Measurements from ENCODE around the gene MGP. TPM values are rescaled to one million over a fixed set of nuclear protein-coding genes. Genes with fewer than 3 reads are reported as not detected.

MGP gene
- total and polyA plus RNA-seq, 2 of the 8 experiments (the other 6 are each of a cell fraction or from before 2014, with no cell fraction given): not detected

GRCh38 chr12:14927267-14927666 is 41.6 kb upstream of the MGP start:
- Histone ChIP-seq H3K4me2 (ENCODE audit: insufficient read depth in 1 of 2, low read depth in 2 of 2, low read length in 2 of 2) (no peak overlapping the region), H2AK5ac (ENCODE audit: low read depth, low read length) (no peak overlapping the region), H3K4me1 (replicated peaks in 1 of 4; ENCODE audit: control insufficient read depth in 3 of 4, insufficient read depth in 4 of 4, low read length in 3 of 4) (no peaks in the 10 kb centered on the region)

More at GRCh38 chr12:14927267-14927666, 41.6 kb upstream of the MGP start:
- Histone ChIP-seq H3K79me1 (ENCODE audit: low read depth, low read length) (no peaks in the 10 kb centered on the region), H2BK120ac (replicated peaks; ENCODE audit: low read depth, low read length) (no peak overlapping the region), H4K8ac (ENCODE audit: extremely low read depth, insufficient read depth, low read length) (no peak overlapping the region), H3K14ac (ENCODE audit: insufficient read length) (no peak overlapping the region), H2BK12ac (ENCODE audit: low read depth, low read length) (no peak overlapping the region), H3K27me3 (replicated peaks in 1 of 4; ENCODE audit: control insufficient read depth in 3 of 4, extremely low read depth in 1 of 4, insufficient read depth in 3 of 4, low read length in 3 of 4) (no peaks in the 10 kb centered on the region), H3K27ac (ENCODE audit: low read depth, low read length) (no peak overlapping the region), H2BK15ac (ENCODE audit: low read length) (no peak overlapping the region), H2BK20ac (ENCODE audit: low read length) (no peak overlapping the region), H3K4ac (replicated peaks; ENCODE audit: insufficient read length, low read depth, low read length) (no peak overlapping the region), H4K20me1 (replicated peaks in 1 of 2; ENCODE audit: control insufficient read depth in 1 of 2, insufficient read depth in 2 of 2, low read length in 2 of 2) (no peaks in the 10 kb centered on the region), H3K56ac (replicated peaks; ENCODE audit: insufficient read length, low read depth, low read length) (no peak overlapping the region), H3K36me3 (ENCODE audit: control insufficient read depth in 2 of 4, insufficient read depth in 4 of 4, low read length in 3 of 4) (no peaks in the 10 kb centered on the region), H3K9me3 (ENCODE audit: insufficient read depth in 2 of 2, low read depth in 1 of 2, low read length in 1 of 2) (no peaks in the 10 kb centered on the region), H3K9ac (replicated peaks in 1 of 4; ENCODE audit: extremely low read depth in 1 of 4, low read depth in 3 of 4, low read length in 3 of 4) (no peak overlapping the region), H4K91ac (replicated peaks; ENCODE audit: insufficient read length, low read length) (no peak overlapping the region), H3K79me2 (ENCODE audit: control insufficient read depth in 1 of 2, insufficient read depth in 2 of 2, low read length in 2 of 2) (no peaks in the 10 kb centered on the region), H3K23ac (ENCODE audit: insufficient read length) (no peak overlapping the region), H2BK5ac (ENCODE audit: low read depth, low read length) (no peak overlapping the region), H3K18ac (ENCODE audit: extremely low read depth, low read length) (no peak overlapping the region), H2AFZ (ENCODE audit: low read length) (no peak overlapping the region), H3K23me2 (ENCODE audit: low read depth, low read length) (peaks cover 2% of the 10 kb centered on the region; the same call in 1 of the 2 replicates), H4K5ac (ENCODE audit: insufficient read length, low read depth, low read length) (no peak overlapping the region), H3K4me3 (ENCODE audit: extremely low read depth in 1 of 4, insufficient read depth in 2 of 4, low read depth in 3 of 4, low read length in 4 of 4) (no peak overlapping the region)
- ChIA-PET POLR2A (ENCODE audit: partially characterized antibody) (no interaction called here), CTCF (ENCODE audit: partially characterized antibody) (interaction anchor here (0.7 to 2.6 kb wide), 2 partner anchors 9 to 25 kb away, joined by 4 to 15 read pairs; no protein-coding TSS in a partner anchor)
- no peak for TF ChIP-seq NANOG (IDR thresholded peaks at IDR 0.05; ENCODE audit: insufficient read depth, low read depth, low read length, poor library complexity, severe bottlenecking)
- no peak for TF ChIP-seq BACH1 (IDR thresholded peaks at IDR 0.05; ENCODE audit: low read length)
- no peak for TF ChIP-seq PHF8 (conservative IDR thresholded peaks at IDR 0.05; ENCODE audit: low read depth, low read length)
- no peak for TF ChIP-seq ZNF274 (IDR thresholded peaks at IDR 0.05; ENCODE audit: borderline replicate concordance, extremely low read depth, low read length)
- TF ChIP-seq KDM1A (IDR thresholded peaks at IDR 0.05; ENCODE audit: borderline replicate concordance, low read length): no peak
- no peak for DNase-seq (ENCODE audit: low read depth in 1 of 2, low spot score in 2 of 2)
- no peak for FAIRE-seq
- 85% methylated on average over 3 of the region's 3 CpGs; no CpG with 5 or more reads in 1 of the 2 experiments for WGBS, 2 experiments (ENCODE audit: extremely low coverage in 1 of 2, insufficient coverage in 1 of 2, insufficient read length in 1 of 2, insufficient replicate concordance in 2 of 2, low coverage in 1 of 2, low lambda C conversion rate in 2 of 2, missing lambda C conversion rate in 1 of 2)

All from H1 (cell line).